Renal pelvis (tissue), 4 donors: ENCODE results near the gene C11orf52. TPM values are rescaled to one million over a fixed set of nuclear protein-coding genes. Genes with fewer than 3 reads are reported as not detected.

Experiments
- DNase-seq: peaks from one replicate; pipeline ENCODE4 v3.0.0-alpha.2; 2013
- polyA plus RNA-seq, 3 donors: library from polyadenylated mRNA; unstranded; fragments of 120-200 nt; gene quantifications; one replicate each; pipeline ENCODE4 v1.2.1, GENCODE V29; 2013; ENCODE audit not compliant: insufficient read length in 3 of 3

Gene C11orf52
- polyA plus RNA-seq, 3 donors, result 10.9 to 11.4 (median 10.9) TPM

- no peak for DNase-seq
Observed at GRCh38 chr11:111966678-111967077, 48.0 kb downstream of the C11orf52 start.

GRCh38 chr11:111967649-111968048 lies 48.9 kb downstream of the C11orf52 start:
- DNase-seq, result no peak

- DNase-seq, result no peak
Observed at GRCh38 chr11:111969344-111969743, 50.6 kb downstream of the C11orf52 start.

- no peak for DNase-seq
Observed at GRCh38 chr11:111974446-111974845, 55.7 kb downstream of the C11orf52 start.

- DNase-seq, result no peak
Observed at GRCh38 chr11:111975076-111975806, 56.5 kb downstream of the C11orf52 start.

GRCh38 chr11:111976119-111976766 lies 57.5 kb downstream of the C11orf52 start:
- no peak for DNase-seq

Other genes starting within 250 kb of the C11orf52 start
- 10 to 100 TPM; 18.0 to 30.6 (median 20.7) TPM for gene PPP2R1B, start 152.5 kb upstream of the C11orf52 start, polyA plus RNA-seq
- gene ALG9, start 47.3 kb upstream of the C11orf52 start, polyA plus RNA-seq, result 10 to 100 TPM; 41.8 to 50.8 (median 46.3) TPM
- gene FDXACB1, start 39.7 kb upstream of the C11orf52 start, polyA plus RNA-seq, result 1 to 10 TPM; 4.8 to 6.0 (median 5.8) TPM
- gene CFAP68, start 39.4 kb upstream of the C11orf52 start, polyA plus RNA-seq, result 10 to 100 TPM; 41.1 to 48.6 (median 43.5) TPM
- 10 to 100 TPM; 48.6 to 75.2 (median 50.1) TPM for gene CRYAB, start 7.1 kb upstream of the C11orf52 start, polyA plus RNA-seq
- gene HSPB2, start 6.2 kb upstream of the C11orf52 start, polyA plus RNA-seq, result 1 to 10 TPM; 1.9 to 3.3 (median 2.3) TPM
- 10 to 100 TPM; 16.9 to 20.9 (median 20.0) TPM for gene DIXDC1, start 18.4 kb downstream of the C11orf52 start, polyA plus RNA-seq
- 10 to 100 TPM; 45.8 to 50.1 (median 48.3) TPM for gene DLAT, start 106.5 kb downstream of the C11orf52 start, polyA plus RNA-seq
- 10 to 100 TPM in 2 of 3 donors, 1 to 10 TPM in 1; 7.9 to 13.2 (median 12.8) TPM for gene PIH1D2, start 155.1 kb downstream of the C11orf52 start, polyA plus RNA-seq
- 10 to 100 TPM; 49.4 to 60.6 (median 54.4) TPM for gene NKAPD1, start 155.4 kb downstream of the C11orf52 start, polyA plus RNA-seq
- gene TIMM8B, start 167.8 kb downstream of the C11orf52 start, polyA plus RNA-seq, result 10 to 100 TPM; 67.4 to 86.2 (median 74.2) TPM
- 100 to 1,000 TPM; 180 to 186 (median 185) TPM for gene SDHD, start 168.0 kb downstream of the C11orf52 start, polyA plus RNA-seq
- gene IL18, start 245.2 kb downstream of the C11orf52 start, polyA plus RNA-seq, result 10 to 100 TPM in 1 of 3 donors, 1 to 10 TPM in 2; 4.9 to 15.5 (median 9.5) TPM
- gene TEX12, start 248.5 kb downstream of the C11orf52 start, polyA plus RNA-seq, result under 1 TPM in 1 of 3 donors, not detected in 2; 0.42 TPM